Measurements from ENCODE around the gene ZC3H12A.

The ZC3H12A gene

DNA sequence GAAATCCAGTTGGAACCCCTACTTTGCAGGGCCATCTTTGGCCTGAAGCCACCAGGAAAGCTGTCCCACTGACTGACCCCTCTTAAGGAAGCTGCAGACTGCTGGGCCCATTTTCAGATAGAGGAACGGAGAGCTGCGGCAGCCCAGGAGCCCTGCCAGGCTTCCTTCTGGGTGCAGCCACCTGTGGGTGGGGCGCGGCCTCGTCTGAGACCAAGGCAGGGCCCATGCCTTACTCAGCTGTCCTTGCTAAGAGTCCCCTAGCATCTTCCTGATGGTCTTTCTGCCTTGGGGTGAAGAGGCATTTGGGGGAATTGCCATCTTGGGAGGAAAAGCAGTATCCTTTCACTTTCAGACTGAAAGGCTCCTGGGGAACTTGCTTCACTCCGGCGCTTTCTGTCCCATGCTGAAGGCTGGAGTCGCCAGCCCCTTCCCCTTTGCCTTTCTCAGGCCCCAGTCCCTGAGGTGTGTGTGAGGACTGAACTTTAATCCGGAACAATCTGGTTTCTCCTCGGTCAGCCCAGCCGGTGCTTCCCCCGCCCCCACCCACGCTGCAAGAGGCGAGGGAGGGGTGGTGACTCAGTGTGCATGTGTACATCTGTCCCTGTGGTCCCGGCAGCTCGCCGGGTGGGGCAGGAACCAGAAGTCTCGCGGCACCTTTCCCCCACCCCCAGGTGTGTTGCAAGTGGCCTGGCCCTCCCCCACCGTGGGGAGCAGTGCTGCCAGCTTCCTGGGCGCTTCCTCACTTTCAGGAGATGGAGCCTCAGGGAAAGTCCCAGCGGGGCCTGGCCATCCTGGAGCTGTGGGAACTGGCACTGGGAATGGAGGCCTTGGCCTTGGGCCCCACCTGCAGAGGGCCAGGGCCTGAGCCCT is 5.1 kb downstream of the ZC3H12A start:
- Mint-ChIP-seq H3K9me3 (no peaks in the 10 kb centered on the region), H3K4me1 (peaks cover 39% of the 10 kb centered on the region), H3K36me3 (peaks cover 40% of the 10 kb centered on the region), H3K27me3 (no peaks in the 10 kb centered on the region), H3K27ac (peak overlapping the region; percentile 99), H3K4me3 (peak overlapping the region; percentile 99)
- DNase-seq (ENCODE audit: low spot score in 2 of 2) (peak; percentile 51 to 52), ATAC-seq (ENCODE audit: low read depth) (peak; percentile 38)

DNA sequence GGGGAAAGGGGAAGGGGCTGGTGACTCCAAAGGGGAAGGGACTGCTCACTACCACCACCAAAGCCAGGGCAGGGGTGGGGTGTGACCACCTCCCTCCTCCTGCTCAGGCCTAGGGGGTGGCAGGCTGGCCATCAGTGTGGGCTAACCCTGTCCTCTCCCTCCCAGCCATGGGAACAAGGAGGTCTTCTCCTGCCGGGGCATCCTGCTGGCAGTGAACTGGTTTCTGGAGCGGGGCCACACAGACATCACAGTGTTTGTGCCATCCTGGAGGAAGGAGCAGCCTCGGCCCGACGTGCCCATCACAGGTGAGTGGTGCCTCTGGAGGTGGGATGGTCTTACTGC is 5.7 kb downstream of the ZC3H12A start:
- H3K27me3 Mint-ChIP-seq = no peaks in the 10 kb centered on the region
- H3K4me1 Mint-ChIP-seq = peaks cover 38% of the 10 kb centered on the region
- ATAC-seq (ENCODE audit: low read depth) = no peak
- H3K9me3 Mint-ChIP-seq = no peaks in the 10 kb centered on the region
- peaks cover 38% of the 10 kb centered on the region for H3K36me3 Mint-ChIP-seq
- H3K4me3 Mint-ChIP-seq = peak overlapping the region; percentile 99
- H3K27ac Mint-ChIP-seq = peak overlapping the region; percentile 99
- DNase-seq (ENCODE audit: low spot score in 2 of 2) = no peak

- peaks cover 33% of the 10 kb centered on the region for H3K36me3 Mint-ChIP-seq
- H3K27ac Mint-ChIP-seq = peak overlapping the region; percentile 81
- ATAC-seq (ENCODE audit: low read depth) (no peak), DNase-seq (ENCODE audit: low spot score in 2 of 2) (no peak)
- H3K27me3 Mint-ChIP-seq = no peaks in the 10 kb centered on the region
- peak overlapping the region; percentile 43 for H3K4me3 Mint-ChIP-seq
- H3K4me1 Mint-ChIP-seq = peaks cover 36% of the 10 kb centered on the region
- H3K9me3 Mint-ChIP-seq = no peaks in the 10 kb centered on the region
Measured at GRCh38 chr1:37480581-37481288, 6.4 kb downstream of the ZC3H12A start.

GRCh38 chr1:37481289-37482003 is 7.1 kb downstream of the ZC3H12A start:
- ATAC-seq (ENCODE audit: low read depth) = no peak
- H3K9me3 Mint-ChIP-seq = no peaks in the 10 kb centered on the region
- no peak for DNase-seq (ENCODE audit: low spot score in 2 of 2)
- no peak overlapping the region for H3K4me3 Mint-ChIP-seq
- peaks cover 30% of the 10 kb centered on the region for H3K36me3 Mint-ChIP-seq
- H3K27ac Mint-ChIP-seq = peak overlapping the region; percentile 81
- no peaks in the 10 kb centered on the region for H3K27me3 Mint-ChIP-seq
- peaks cover 34% of the 10 kb centered on the region for H3K4me1 Mint-ChIP-seq

DNA sequence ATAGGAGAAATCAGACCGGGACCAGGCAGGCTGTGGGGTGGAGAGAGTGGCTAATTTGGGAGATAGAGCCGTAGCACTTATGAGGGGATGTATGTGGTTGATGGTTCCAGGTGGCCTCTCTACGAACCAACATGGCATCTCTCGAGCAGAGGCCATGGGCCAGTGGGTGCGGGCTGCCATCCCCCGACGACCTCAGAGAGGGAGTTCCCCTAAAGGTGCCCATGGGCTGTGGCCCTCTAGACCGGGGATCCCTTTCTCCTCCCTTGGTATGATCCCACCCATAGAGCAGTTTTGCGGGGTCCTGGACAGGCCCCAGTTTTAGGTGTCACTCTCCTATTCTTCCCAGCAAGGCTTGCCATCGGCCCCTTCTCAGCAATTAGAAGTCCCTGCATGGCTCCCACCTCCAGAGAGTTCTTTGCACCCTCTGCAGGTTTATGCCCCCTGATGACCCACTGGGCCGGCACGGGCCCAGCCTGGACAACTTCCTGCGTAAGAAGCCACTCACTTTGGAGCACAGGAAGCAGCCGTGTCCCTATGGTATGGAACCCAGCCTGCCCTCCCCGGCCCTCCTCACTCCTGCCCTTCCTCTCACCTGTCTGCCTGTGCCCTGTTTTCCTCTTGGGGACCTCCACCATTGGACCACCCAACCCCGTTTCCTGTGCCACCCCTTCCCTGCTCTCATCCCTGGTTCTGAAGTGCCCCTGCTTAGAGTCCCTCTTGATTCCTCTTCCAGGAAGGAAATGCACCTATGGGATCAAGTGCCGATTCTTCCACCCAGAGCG is 7.8 kb downstream of the ZC3H12A start:
- peaks cover 37% of the 10 kb centered on the region for H3K4me1 Mint-ChIP-seq
- H3K36me3 Mint-ChIP-seq = peaks cover 25% of the 10 kb centered on the region

GRCh38 chr1:37482796-37483744 is 8.7 kb downstream of the ZC3H12A start:
- DNase-seq (ENCODE audit: low spot score in 2 of 2) (no peak), ATAC-seq (ENCODE audit: low read depth) (no peak)
- Mint-ChIP-seq H3K27ac (peak overlapping the region; percentile 81), H3K27me3 (no peaks in the 10 kb centered on the region), H3K4me1 (peaks cover 37% of the 10 kb centered on the region), H3K9me3 (no peaks in the 10 kb centered on the region), H3K4me3 (no peak overlapping the region), H3K36me3 (peaks cover 21% of the 10 kb centered on the region)

More for the DNA sequence above, 7.8 kb downstream of the ZC3H12A start:
- no peak for DNase-seq (ENCODE audit: low spot score in 2 of 2)
- Mint-ChIP-seq H3K27ac (peak overlapping the region; percentile 81), H3K4me3 (no peak overlapping the region), H3K9me3 (no peaks in the 10 kb centered on the region), H3K27me3 (no peaks in the 10 kb centered on the region)
- no peak for ATAC-seq (ENCODE audit: low read depth)

- ATAC-seq (ENCODE audit: low read depth) (no peak), DNase-seq (ENCODE audit: low spot score in 2 of 2) (no peak)
- Mint-ChIP-seq H3K4me3 (no peak overlapping the region), H3K36me3 (peaks cover 25% of the 10 kb centered on the region), H3K27me3 (no peaks in the 10 kb centered on the region), H3K4me1 (peaks cover 36% of the 10 kb centered on the region), H3K27ac (peak overlapping the region; percentile 87), H3K9me3 (no peaks in the 10 kb centered on the region)
Measured at GRCh38 chr1:37483785-37484184, 9.4 kb downstream of the ZC3H12A start.

DNA sequence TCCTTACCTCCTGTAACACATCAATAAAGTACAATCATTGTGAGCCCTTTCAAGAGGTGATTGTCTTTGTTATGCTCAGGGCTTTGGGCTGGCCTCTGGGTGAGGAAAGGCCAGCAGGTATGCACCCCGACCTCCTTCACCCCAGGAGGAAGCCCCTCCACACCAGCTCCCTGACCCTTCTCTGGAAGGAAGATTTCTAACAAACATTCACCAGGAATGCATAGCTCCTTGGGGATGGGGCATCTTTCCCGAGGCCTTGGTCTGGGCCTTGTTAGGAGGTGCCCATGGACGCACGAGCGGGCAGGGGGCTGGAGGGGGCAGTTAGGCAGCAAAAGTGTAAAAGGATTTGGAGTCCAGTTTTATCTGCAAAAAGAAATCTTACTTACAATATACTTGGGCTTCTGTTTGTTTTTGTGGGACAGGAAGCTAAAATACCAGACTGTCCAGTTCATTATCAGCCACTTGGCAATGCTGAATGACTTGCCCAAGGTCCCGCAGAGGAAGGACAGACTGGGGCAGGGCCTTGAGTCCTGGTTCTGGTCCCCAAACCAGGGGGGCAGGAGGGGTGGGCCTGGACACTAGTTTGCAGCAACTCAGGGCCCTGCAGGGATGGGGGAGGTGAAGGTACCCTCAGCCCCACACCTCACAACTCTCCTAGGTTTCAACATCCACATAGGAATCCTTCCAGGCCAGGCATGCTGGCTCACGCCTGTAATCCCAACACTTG is 10.1 kb downstream of the ZC3H12A start:
- H3K36me3 Mint-ChIP-seq = peaks cover 22% of the 10 kb centered on the region
- H3K4me1 Mint-ChIP-seq = peaks cover 31% of the 10 kb centered on the region
- ATAC-seq (ENCODE audit: low read depth) (no peak), DNase-seq (ENCODE audit: low spot score in 2 of 2) (no peak)
- H3K4me3 Mint-ChIP-seq = no peak overlapping the region
- H3K27ac Mint-ChIP-seq = peak overlapping the region; percentile 87
- H3K9me3 Mint-ChIP-seq = no peaks in the 10 kb centered on the region
- no peaks in the 10 kb centered on the region for H3K27me3 Mint-ChIP-seq

GRCh38 chr1:37485902-37486679 is 11.7 kb downstream of the ZC3H12A start:
- Mint-ChIP-seq H3K36me3 (peaks cover 24% of the 10 kb centered on the region), H3K9me3 (no peaks in the 10 kb centered on the region), H3K27ac (peak overlapping the region; percentile 66), H3K27me3 (no peaks in the 10 kb centered on the region), H3K4me1 (peaks cover 29% of the 10 kb centered on the region), H3K4me3 (no peak overlapping the region)
- no peak for ATAC-seq (ENCODE audit: low read depth)
- DNase-seq (ENCODE audit: low spot score in 2 of 2) = no peak

- DNase-seq (ENCODE audit: low spot score in 2 of 2) = peak; percentile 81 to 89
- Mint-ChIP-seq H3K9me3 (no peaks in the 10 kb centered on the region), H3K4me1 (peaks cover 21% of the 10 kb centered on the region), H3K36me3 (peaks cover 17% of the 10 kb centered on the region), H3K27ac (peak overlapping the region; percentile 66), H3K27me3 (no peaks in the 10 kb centered on the region), H3K4me3 (no peak overlapping the region)
- peak; percentile 81 for ATAC-seq (ENCODE audit: low read depth)
Measured at GRCh38 chr1:37486680-37487618, 12.6 kb downstream of the ZC3H12A start.

- no peaks in the 10 kb centered on the region for H3K9me3 Mint-ChIP-seq
- H3K4me1 Mint-ChIP-seq = peaks cover 17% of the 10 kb centered on the region
Measured at GRCh38 chr1:37487619-37487984, 13.2 kb downstream of the ZC3H12A start.

More at GRCh38 chr1:37487619-37487984, 13.2 kb downstream of the ZC3H12A start:
- peak overlapping the region; percentile 66 for H3K27ac Mint-ChIP-seq
- ATAC-seq (ENCODE audit: low read depth) = no peak
- no peaks in the 10 kb centered on the region for H3K27me3 Mint-ChIP-seq
- peaks cover 13% of the 10 kb centered on the region for H3K36me3 Mint-ChIP-seq
- H3K4me3 Mint-ChIP-seq = no peak overlapping the region
- no peak for DNase-seq (ENCODE audit: low spot score in 2 of 2)

All from memory B cell (primary cell).